ENCODE data around the gene ALPK1.

- TF ChIP-seq REST (IDR thresholded peaks at IDR 0.05; ENCODE audit: insufficient read depth in 1 of 2, low read depth in 2 of 2, low read length in 2 of 2), result no peak
- no peak for TF ChIP-seq POLR2AphosphoS5 (IDR thresholded peaks at IDR 0.05; ENCODE audit: low read depth, low read length)
- TF ChIP-seq FOXP2 (optimal IDR thresholded peaks at IDR 0.05; ENCODE audit: borderline replicate concordance, extremely low read depth, extremely low read length, insufficient read depth), result no peak
Measured at GRCh38 chr4:112472318-112472717, 175.1 kb downstream of the ALPK1 start.
